Keratinocyte (primary cell): ENCODE data around the gene TBCA. TPM values are rescaled to one million over a fixed set of nuclear protein-coding genes. Genes with fewer than 3 reads are reported as not detected.

Source experiments
- DNase-seq: peaks from one replicate; pipeline ENCODE4 v3.0.0-alpha.2; 2011; ENCODE audit warnings: low read depth, missing footprints, low spot score
- FAIRE-seq: peaks from 2 replicates; lab custom pipeline; 2011; peaks lifted over from hg19 to GRCh38; lab: Jason Lieb, UNC
- H2AFZ ChIP-seq: 2 replicates; pipeline ENCODE4 v1.6.0; 2012; ENCODE audit warnings: low read length, control low read depth, inconsistent platforms; ENCODE audit not compliant: control insufficient read depth
- H3K27ac ChIP-seq: 2 replicates; pipeline ENCODE4 v1.5.1; 2011; ENCODE audit warnings: low read length; ENCODE audit not compliant: control insufficient read depth, insufficient read depth
- H3K27me3 ChIP-seq: 3 replicates; pipeline ENCODE4 v1.6.0; 2011; ENCODE audit warnings: low read length; ENCODE audit not compliant: control insufficient read depth, insufficient read depth; ENCODE audit errors: extremely low read depth
- H3K36me3 ChIP-seq, 2 experiments: 2 replicates in 1 of 2; 3 replicates in 1 of 2; pipeline ENCODE4 v1.5.1; 2011; ENCODE audit warnings: low read length in 2 of 2, mild to moderate bottlenecking in 1 of 2; ENCODE audit not compliant: control insufficient read depth in 2 of 2, insufficient read depth in 2 of 2; ENCODE audit errors: extremely low read depth in 1 of 2
- H3K4me1 ChIP-seq: 3 replicates; pipeline ENCODE4 v1.5.1; 2011; ENCODE audit warnings: low read length; ENCODE audit not compliant: control insufficient read depth, insufficient read depth; ENCODE audit errors: extremely low read depth
- H3K4me2 ChIP-seq: 3 replicates; pipeline ENCODE4 v1.6.0; 2011; ENCODE audit warnings: low read depth, low read length; ENCODE audit not compliant: control insufficient read depth, insufficient read depth; ENCODE audit errors: extremely low read depth
- H3K4me3 ChIP-seq, 3 experiments: fragments of 200-600 bp in 1 of 3; sonication (generic) in 1 of 3; 2 replicates in 2 of 3; 3 replicates in 1 of 3; pipeline ENCODE4 v1.5.1; 2011 to 2016; ENCODE audit warnings: low read length in 3 of 3, mild to moderate bottlenecking in 3 of 3, control low read depth in 2 of 3, inconsistent platforms in 1 of 3, low read depth in 1 of 3, mixed read lengths in 1 of 3, mixed run types in 1 of 3, moderate library complexity in 1 of 3; ENCODE audit not compliant: control insufficient read depth in 2 of 3, insufficient read depth in 2 of 3; ENCODE audit errors: extremely low read depth in 1 of 3
- H3K79me2 ChIP-seq: 2 replicates; pipeline ENCODE4 v1.6.0; 2012; ENCODE audit warnings: low read length; ENCODE audit not compliant: control insufficient read depth, insufficient read depth
- H3K9ac ChIP-seq: 3 replicates; pipeline ENCODE4 v1.6.0; 2011; ENCODE audit warnings: low read length; ENCODE audit not compliant: control insufficient read depth, insufficient read depth; ENCODE audit errors: extremely low read depth
- H3K9me1 ChIP-seq: 3 replicates; pipeline ENCODE4 v1.6.0; 2011; ENCODE audit warnings: low read length; ENCODE audit not compliant: control insufficient read depth, insufficient read depth; ENCODE audit errors: extremely low read depth
- H3K9me3 ChIP-seq: 2 replicates; pipeline ENCODE4 v1.5.1; 2012; ENCODE audit warnings: low read depth, low read length; ENCODE audit not compliant: control insufficient read depth
- H4K20me1 ChIP-seq: 3 replicates; pipeline ENCODE4 v1.6.0; 2011; ENCODE audit warnings: low read length; ENCODE audit not compliant: control insufficient read depth, insufficient read depth; ENCODE audit errors: extremely low read depth
- CTCF ChIP-seq, 3 experiments: IDR thresholded peaks in 1 of 3; conservative IDR thresholded peaks in 1 of 3; optimal IDR thresholded peaks in 1 of 3; 2 replicates in 2 of 3; 3 replicates in 1 of 3; pipeline versions ENCODE3 to v1.5.1; 2011; ENCODE audit warnings: low read length in 3 of 3, mild to moderate bottlenecking in 3 of 3, moderate library complexity in 2 of 3, control low read depth in 1 of 3, inconsistent platforms in 1 of 3; ENCODE audit not compliant: insufficient read depth in 2 of 3; ENCODE audit errors: extremely low read depth in 1 of 3
- EZH2 ChIP-seq: IDR thresholded peaks from one replicate; pipeline ENCODE4 v1.6.1; 2012; ENCODE audit warnings: inconsistent platforms, mild to moderate bottlenecking, low read length, moderate library complexity
- dilution Hi-C: fragments of 300-500 bp; cut with MboI; formaldehyde crosslinking; loops from one replicate; pipeline ENCODE4 v1.7.0; 2020; ENCODE audit warnings: low sequenced_read_pairs; ENCODE audit not compliant: extremely low pct_ligation_motif_present
- polyA plus RNA-seq, 5 experiments: library from polyadenylated mRNA; depleted of rRNA in 3 of 5; stranded (reverse) in 3 of 5; stranded (forward) in 1 of 5; unstranded in 1 of 5; fragments of >200 nt; gene quantifications; 1 replicate in 1 of 5; 2 replicates in 3 of 5; 3 replicates in 1 of 5; pipeline versions ENCODE4 v1.2.1 to v1.2.3, GENCODE V29; 2011 to 2012; ENCODE audit warnings: missing spikeins in 2 of 5, low read depth in 1 of 5, low replicate concordance in 1 of 5

Gene TBCA
- polyA plus RNA-seq, 1 donor (not counting 4 experiments of a cell fraction or from before 2014, with no cell fraction given): 225 TPM

GRCh38 chr5:77771452-77771851, 4.7 kb downstream of the TBCA start:
- peaks cover 96% of the 10 kb centered on the region for H3K79me2 ChIP-seq
- peaks cover 29% of the 10 kb centered on the region for H3K4me1 ChIP-seq
- DNase-seq (no peak), FAIRE-seq (no peak)
- no peak overlapping the region for H3K9ac ChIP-seq
- no peaks in the 10 kb centered on the region for H3K27me3 ChIP-seq
- peak overlapping the region; percentile 57 for H3K27ac ChIP-seq
- peaks cover 8% of the 10 kb centered on the region in 2 experiments for H3K36me3 ChIP-seq
- H3K9me3 ChIP-seq: no peaks in the 10 kb centered on the region
- TF ChIP-seq CTCF (optimal IDR thresholded peaks at IDR 0.05 in 1 of 3, IDR thresholded peaks at IDR 0.05 in 1 of 3, conservative IDR thresholded peaks at IDR 0.05 in 1 of 3; ENCODE audit: extremely low read depth in 1 of 3, insufficient read depth in 2 of 3, low read length in 3 of 3) (no peak), EZH2 (no peak)
- peaks cover 17% of the 10 kb centered on the region for H4K20me1 ChIP-seq
- H2AFZ ChIP-seq: no peak overlapping the region
- H3K9me1 ChIP-seq: peaks cover 4% of the 10 kb centered on the region
- H3K4me2 ChIP-seq: peak overlapping the region; percentile 10
- no peak overlapping the region for H3K4me3 ChIP-seq
- dilution Hi-C loops: no loop called here

DNA sequence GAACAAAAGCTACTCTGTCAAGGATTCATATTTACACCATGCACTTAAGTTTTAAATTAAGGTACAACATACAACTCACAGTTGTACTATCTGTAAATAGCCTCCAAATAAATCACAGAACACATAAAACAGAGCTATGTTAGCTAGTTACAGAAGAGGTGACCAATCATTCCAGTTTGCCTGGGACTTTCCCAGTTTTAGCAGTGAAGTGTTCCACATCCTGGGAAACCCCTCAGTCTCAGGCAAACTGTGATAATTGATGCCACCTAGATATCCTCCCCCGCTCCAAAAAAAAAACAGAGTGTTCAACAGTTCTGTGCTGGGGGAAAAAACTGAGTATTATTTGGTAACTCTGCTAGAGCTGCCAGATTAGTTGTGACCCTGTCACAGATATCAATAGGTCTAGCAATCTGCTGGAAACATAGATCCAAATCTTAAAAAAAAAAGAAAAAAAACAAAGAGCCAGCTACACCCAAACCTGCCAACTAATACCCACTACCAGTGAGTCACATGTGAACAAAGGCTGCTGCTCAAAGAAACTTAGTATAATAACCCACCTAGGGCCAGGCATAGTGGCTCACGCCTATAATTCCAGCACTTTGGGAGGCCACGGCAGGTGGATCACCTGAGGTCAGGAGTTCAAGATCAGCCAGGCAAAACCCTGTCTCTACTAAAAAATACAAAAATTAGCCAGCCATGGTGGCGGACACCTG, 5.7 kb downstream of the TBCA start:
- DNase-seq: no peak

More for the DNA sequence above, 5.7 kb downstream of the TBCA start:
- dilution Hi-C loops: no loop called here
- H3K9me1 ChIP-seq: peaks cover 4% of the 10 kb centered on the region
- no peak for FAIRE-seq
- peaks cover 19% of the 10 kb centered on the region for H4K20me1 ChIP-seq
- H3K27me3 ChIP-seq: no peaks in the 10 kb centered on the region
- no peak overlapping the region for H2AFZ ChIP-seq
- peaks cover 8% of the 10 kb centered on the region in 2 experiments for H3K36me3 ChIP-seq
- H3K27ac ChIP-seq: peak overlapping the region; percentile 57
- H3K4me2 ChIP-seq: no peak overlapping the region
- no peak overlapping the region for H3K4me3 ChIP-seq
- H3K4me1 ChIP-seq: peaks cover 28% of the 10 kb centered on the region
- peaks cover 95% of the 10 kb centered on the region for H3K79me2 ChIP-seq
- H3K9ac ChIP-seq: no peak overlapping the region
- no peaks in the 10 kb centered on the region for H3K9me3 ChIP-seq
- TF ChIP-seq CTCF (optimal IDR thresholded peaks at IDR 0.05 in 1 of 3, IDR thresholded peaks at IDR 0.05 in 1 of 3, conservative IDR thresholded peaks at IDR 0.05 in 1 of 3; ENCODE audit: extremely low read depth in 1 of 3, insufficient read depth in 2 of 3, low read length in 3 of 3): no peak
- TF ChIP-seq EZH2: no peak
